Stomach (tissue), 9 donors: Measurements from ENCODE around the gene ITPRIPL2. TPM values are rescaled to one million over a fixed set of nuclear protein-coding genes. Genes with fewer than 3 reads are reported as not detected.

Experiments
- DNase-seq, 2 donors: peaks; one replicate each; pipeline versions ENCODE4 v3.0.0 to v3.0.0-alpha.2; 2013 to 2019
- H3K27ac ChIP-seq, 5 donors: fragments of 200-600 bp in 4 of 5; sonication (generic) in 4 of 5; one replicate each; pipeline ENCODE4 v1.5.1; 2013 to 2019; ENCODE audit warnings: mild to moderate bottlenecking in 1 of 5, moderate library complexity in 1 of 5
- H3K27me3 ChIP-seq, 3 donors: fragments of 200-600 bp; sonication (generic); one replicate each; pipeline ENCODE4 v1.5.1; 2017 to 2019; ENCODE audit warnings: mixed run types in 1 of 3
- H3K36me3 ChIP-seq, 4 donors: fragments of 200-600 bp; sonication (generic); 1 replicate in 3 of 4; 2 replicates in 1 of 4; pipeline ENCODE4 v1.5.1; 2016 to 2019
- H3K4me1 ChIP-seq, 4 donors: fragments of 200-600 bp; sonication (generic); one replicate each; pipeline ENCODE4 v1.5.1; 2016 to 2019
- H3K4me3 ChIP-seq, 4 donors: fragments of 200-600 bp; sonication (generic) in 3 of 4; one replicate each; pipeline ENCODE4 v1.5.1; 2016 to 2019; ENCODE audit warnings: mild to moderate bottlenecking in 1 of 4
- H3K9me3 ChIP-seq, 4 donors: fragments of 200-600 bp; sonication (generic); one replicate each; pipeline ENCODE4 v1.5.1; 2016 to 2019
- CTCF ChIP-seq, 7 experiments: fragments of 450-650 bp in 4 of 7; fragments of 200-600 bp in 3 of 7; sonication (generic) in 3 of 7; IDR thresholded peaks; one replicate each; pipeline ENCODE4 v1.5.1; 2016 to 2019; ENCODE audit warnings: antibody characterized with exemption in 7 of 7, control low read depth in 2 of 7, mild to moderate bottlenecking in 1 of 7
- EP300 ChIP-seq: sonication (generic); formaldehyde crosslinking; IDR thresholded peaks from one replicate; pipeline ENCODE4 v1.6.1; 2017; ENCODE audit warnings: antibody characterized with exemption
- POLR2A ChIP-seq, 4 donors: fragments of 450-650 bp; IDR thresholded peaks; one replicate each; pipeline ENCODE4 v1.6.1; 2016; ENCODE audit warnings: antibody characterized with exemption in 4 of 4, control low read depth in 2 of 4, mild to moderate bottlenecking in 1 of 4, moderate library complexity in 1 of 4
- POLR2AphosphoS5 ChIP-seq, 3 donors: sonication (generic); formaldehyde crosslinking; IDR thresholded peaks; one replicate each; pipeline ENCODE4 v1.6.1; 2016; ENCODE audit warnings: antibody characterized with exemption in 3 of 3
- WGBS, 5 donors: extraction: QIAGEN DNeasy Blood & Tissue Kit in 3 of 5; methylation state at CpG; one replicate each; pipeline versions ENCODE4 v1.1.5 to v1.1.7; 2013 to 2018; 5-methylcytosine and 5-hydroxymethylcytosine counted together
- intact Hi-C: fragments of 100-400 bp; cut with DNase I; formaldehyde crosslinking; loops from one replicate; pipeline ENCODE4 v1.15.1; 2023; ENCODE audit warnings: low total_unique reads
- polyA plus RNA-seq, 3 donors: library from polyadenylated mRNA; stranded (reverse); fragments of 200-250 nt; gene quantifications; one replicate each; pipeline ENCODE4 v1.2.3, GENCODE V29; 2013
- total RNA-seq, 5 donors: library from RNA; depleted of rRNA; stranded (reverse); fragments of >200 nt; gene quantifications; one replicate each; pipeline versions ENCODE4 v1.1.0 to v1.2.3, GENCODE V29; 2014 to 2016
- donor health status: healthy with polysubstance abuse.
- donor health status: Bipolar disorder and iron deficiency.
- donor health status: healthy.

The ITPRIPL2 gene
- total and polyA plus RNA-seq, 8 donors: 7.6 to 48.7 (median 21.6) TPM

DNA sequence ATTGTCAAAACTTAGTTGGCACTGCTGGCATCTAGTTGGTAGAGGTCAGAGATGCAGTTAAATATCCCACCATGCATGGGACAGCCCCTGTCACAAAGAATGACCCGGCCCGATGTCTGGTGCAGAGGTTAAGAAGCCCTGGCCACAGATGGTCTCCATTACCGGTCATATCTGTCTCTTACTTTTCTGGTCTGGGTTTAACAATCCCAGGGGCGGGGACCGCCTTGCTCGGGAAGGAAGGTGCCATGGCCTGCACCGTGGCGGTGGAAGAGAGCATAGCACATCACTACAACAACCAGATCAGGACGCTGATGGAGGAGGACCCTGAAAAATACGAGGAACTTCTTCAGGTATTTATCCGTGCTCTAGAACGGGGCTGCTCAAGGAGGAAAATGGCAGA, 38.3 kb upstream of the ITPRIPL2 start:
- peaks cover 31 to 87% (median 76%) of the 10 kb centered on the region in 4 donors for H3K36me3 ChIP-seq
- 90 to 96% (median 95%) methylated on average over 11 to 12 of the region's 12 CpGs for WGBS, 5 donors
- intact Hi-C loops: loop anchor here (10.0 kb wide), 1 partner anchor 101 kb away; no protein-coding TSS in a partner anchor
- peaks cover 0 to 20% (median 4%) of the 10 kb centered on the region in 4 donors for H3K4me1 ChIP-seq
- DNase-seq: no peak
- H3K27me3 ChIP-seq: no peaks in the 10 kb centered on the region
- H3K9me3 ChIP-seq: no peaks in the 10 kb centered on the region
- no peak overlapping the region for H3K4me3 ChIP-seq
- no peak overlapping the region for H3K27ac ChIP-seq
- TF ChIP-seq EP300 (no peak), POLR2A (IDR thresholded peaks at IDR 0.05) (no peak), CTCF (IDR thresholded peaks at IDR 0.05) (no peak)

DNA sequence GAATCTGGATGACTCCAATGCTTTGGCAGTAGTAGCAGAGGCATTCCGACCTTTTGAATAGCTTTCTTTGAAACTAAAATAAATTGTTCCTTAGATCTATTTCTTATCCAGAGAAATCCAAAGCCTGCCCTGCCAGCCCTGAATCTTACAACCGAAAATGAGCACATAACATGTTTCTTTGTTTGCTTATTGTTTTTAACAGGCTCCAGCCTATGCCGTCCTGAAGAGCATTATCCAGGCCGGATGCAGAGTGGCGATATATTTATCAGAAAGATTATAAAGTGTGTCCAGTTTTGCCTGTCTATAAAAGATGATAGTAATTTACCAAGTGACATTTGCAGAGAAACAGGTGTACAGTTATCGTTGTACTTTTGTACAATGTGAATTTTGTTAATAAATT, 35.9 kb upstream of the ITPRIPL2 start:
- 55 to 80% (median 61%) methylated on average over 6 of the region's 6 CpGs for WGBS, 5 donors

DNA sequence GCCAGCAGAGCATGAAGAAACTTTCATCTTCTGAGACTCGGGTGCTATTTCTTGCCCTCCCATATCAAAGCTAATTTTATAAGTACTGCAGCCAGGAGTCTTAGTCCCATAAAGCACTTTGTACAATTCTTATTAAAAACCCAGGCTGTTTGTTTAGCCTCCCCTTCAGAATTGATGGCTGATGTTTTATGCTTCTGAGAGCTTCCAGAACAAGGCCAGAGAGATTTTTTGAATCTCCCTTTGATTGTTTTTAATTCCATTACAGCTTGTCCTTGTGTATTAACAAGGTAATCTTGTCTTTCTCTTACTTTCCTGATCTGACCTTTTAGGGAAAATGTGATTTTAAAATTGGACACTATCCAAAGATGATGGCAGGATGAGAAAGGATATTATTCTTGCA, 30.1 kb upstream of the ITPRIPL2 start:
- Histone ChIP-seq H3K9me3 (no peaks in the 10 kb centered on the region), H3K4me3 (no peak overlapping the region), H3K27me3 (no peaks in the 10 kb centered on the region), H3K36me3 (peaks cover 2 to 30% (median 28%) of the 10 kb centered on the region in 4 donors), H3K27ac (no peak overlapping the region), H3K4me1 (peaks cover 14 to 17% (median 15%) of the 10 kb centered on the region in 4 donors)
- no peak for TF ChIP-seq POLR2AphosphoS5 (IDR thresholded peaks at IDR 0.05)
- DNase-seq: no peak
- WGBS, 5 donors: 74 to 93% (median 88%) methylated on average over 1 of the region's 1 CpG
- intact Hi-C loops: no loop called here

More for the DNA sequence above, 35.9 kb upstream of the ITPRIPL2 start:
- H3K27ac ChIP-seq: no peak overlapping the region
- intact Hi-C loops: loop anchor here (10.0 kb wide), 1 partner anchor 103 kb away; no protein-coding TSS in a partner anchor
- no peaks in the 10 kb centered on the region for H3K9me3 ChIP-seq
- H3K4me1 ChIP-seq: peaks cover 0 to 18% (median 4%) of the 10 kb centered on the region in 4 donors
- H3K4me3 ChIP-seq: no peak overlapping the region
- no peak for DNase-seq
- peaks cover 31 to 86% (median 82%) of the 10 kb centered on the region in 4 donors for H3K36me3 ChIP-seq
- no peak for TF ChIP-seq EP300
- no peak for TF ChIP-seq POLR2AphosphoS5 (IDR thresholded peaks at IDR 0.05)
- no peaks in the 10 kb centered on the region for H3K27me3 ChIP-seq

DNA sequence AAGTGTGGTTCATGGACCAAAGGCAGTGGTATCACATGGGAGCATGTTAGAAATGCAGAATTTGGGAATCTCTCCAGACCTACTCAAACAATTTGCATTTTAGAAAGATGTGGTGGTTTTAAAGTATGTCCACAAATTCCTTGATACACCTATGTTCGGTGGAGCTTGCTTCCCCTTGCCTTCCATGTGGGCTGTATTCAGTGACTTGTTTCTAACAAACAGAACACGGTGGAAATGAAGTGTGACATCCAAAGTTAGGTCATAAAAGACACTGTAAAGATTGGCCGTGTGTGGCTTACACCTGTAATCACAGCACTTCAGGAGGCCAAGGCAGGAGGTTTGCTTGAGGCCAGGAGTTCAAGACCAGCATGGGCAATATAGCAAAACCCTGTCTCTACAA, 29.6 kb upstream of the ITPRIPL2 start:
- intact Hi-C loops: no loop called here
- Histone ChIP-seq H3K4me3 (no peak overlapping the region), H3K9me3 (no peaks in the 10 kb centered on the region), H3K4me1 (peaks cover 14 to 17% (median 15%) of the 10 kb centered on the region in 4 donors), H3K36me3 (peaks cover 0 to 25% (median 23%) of the 10 kb centered on the region in 4 donors), H3K27me3 (no peaks in the 10 kb centered on the region), H3K27ac (no peak overlapping the region)
- DNase-seq: no peak
- WGBS, 5 donors: 80 to 86% (median 81%) methylated on average over 3 of the region's 3 CpGs
- TF ChIP-seq POLR2A (IDR thresholded peaks at IDR 0.05): no peak
- TF ChIP-seq CTCF (IDR thresholded peaks at IDR 0.05): no peak
- TF ChIP-seq EP300: no peak
- no peak for TF ChIP-seq POLR2AphosphoS5 (IDR thresholded peaks at IDR 0.05)

DNA sequence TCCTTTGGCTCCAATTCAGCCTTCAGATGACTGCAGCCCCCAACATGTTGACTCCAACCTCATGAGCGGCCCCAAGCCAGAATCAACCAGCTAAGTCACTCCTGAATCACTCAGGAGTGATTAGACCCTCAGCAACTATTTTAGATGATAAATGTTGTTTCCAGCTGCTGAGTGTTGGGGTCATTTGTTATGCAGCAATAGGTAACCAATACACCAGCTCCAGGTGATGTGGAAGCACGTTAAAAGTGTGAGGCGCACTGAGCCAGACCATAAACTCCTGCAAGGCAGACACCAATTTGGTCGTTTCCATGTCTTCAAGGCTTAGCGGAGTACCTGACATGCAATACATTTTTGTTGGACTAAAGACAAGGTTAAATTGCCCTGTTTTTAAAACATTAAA, 28.9 kb upstream of the ITPRIPL2 start:
- H3K9me3 ChIP-seq: no peaks in the 10 kb centered on the region
- intact Hi-C loops: loop anchor here (5.0 kb wide), 2 partner anchors 82 to 287 kb away; partner anchors contain the start of gene SYT17
- H3K36me3 ChIP-seq: peaks cover 0 to 18% (median 17%) of the 10 kb centered on the region in 4 donors
- WGBS, 5 donors: 87 to 93% (median 89%) methylated on average over 5 of the region's 5 CpGs
- no peak for DNase-seq
- H3K27ac ChIP-seq: no peak overlapping the region
- peaks cover 14 to 17% (median 15%) of the 10 kb centered on the region in 4 donors for H3K4me1 ChIP-seq
- no peaks in the 10 kb centered on the region for H3K27me3 ChIP-seq
- no peak overlapping the region for H3K4me3 ChIP-seq
- TF ChIP-seq POLR2A (IDR thresholded peaks at IDR 0.05) (no peak), POLR2AphosphoS5 (IDR thresholded peaks at IDR 0.05) (no peak), CTCF (IDR thresholded peaks at IDR 0.05) (no peak), EP300 (no peak)
